ENCODE results near the gene NUDCD2.
A peak's percentile ranks its signal among the peaks of the same experiment; 100 is the strongest.

NUDCD2 gene

GRCh38 chr5:163459819-163460561, at the start of gene NUDCD2:
TSS of gene NUDCD2 (minus strand) at chr5:163460102. CDS start at chr5:163460050, 52 bp downstream.
- peak; percentile 85 to 100 (median 97) for DNase-seq

DNA sequence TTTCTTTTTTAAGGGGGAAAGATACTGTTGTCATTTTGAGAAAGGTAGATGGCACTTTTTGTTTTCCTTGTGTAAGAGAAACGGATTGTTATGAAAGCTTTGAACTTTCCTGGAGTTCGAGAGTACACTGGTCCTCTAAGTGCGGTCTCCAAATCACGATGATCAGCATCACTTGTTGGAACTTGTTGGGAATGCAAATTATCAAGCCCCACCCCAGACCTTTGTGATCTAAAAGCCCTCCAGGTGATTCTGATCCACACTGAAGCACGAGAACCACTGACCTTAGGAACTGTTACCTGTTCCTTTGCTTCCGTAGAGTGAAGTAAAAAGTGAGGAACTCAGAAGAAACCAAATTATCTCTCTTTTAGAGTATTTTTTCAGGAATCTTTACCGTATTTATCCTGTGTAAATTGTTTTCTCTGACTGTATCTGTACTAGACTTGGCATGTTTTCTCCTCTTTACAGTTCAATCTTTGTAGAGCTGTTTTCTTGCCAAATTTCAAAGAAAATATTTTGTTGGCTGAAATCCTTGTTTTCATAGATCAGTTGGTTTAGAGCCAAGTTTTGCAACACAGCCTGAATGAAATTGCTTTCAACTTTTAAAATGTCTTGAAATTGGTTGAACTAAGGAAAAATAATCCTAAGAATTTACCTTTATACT, 49.5 kb upstream of the NUDCD2 start:
- DNase-seq = peak in 1 of 58 donors; percentile 4

GRCh38 chr5:163508753-163509152, 48.9 kb upstream of the NUDCD2 start:
- DNase-seq = no peak

GRCh38 chr5:163506726-163507125, 46.8 kb upstream of the NUDCD2 start:
- DNase-seq = no peak

DNA sequence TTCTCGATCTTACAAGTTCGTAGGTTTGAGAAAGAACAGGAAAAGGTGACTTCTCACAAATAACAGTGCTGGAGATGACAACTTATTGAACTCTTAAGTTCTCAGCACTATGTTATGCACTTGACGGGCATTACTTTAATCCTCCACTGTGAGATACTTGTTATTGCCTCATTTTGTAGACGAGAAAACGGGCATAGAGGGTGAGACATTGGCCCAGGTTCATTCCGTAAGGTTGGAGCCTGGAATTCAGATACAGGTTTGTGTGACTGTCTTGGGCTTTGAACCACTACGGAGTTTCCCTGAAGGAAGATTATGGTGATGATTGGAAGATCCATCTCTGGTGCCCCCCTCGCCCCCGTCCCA, 46.2 kb upstream of the NUDCD2 start:
- peak in 2 of 58 donors; percentile 8 to 12 for DNase-seq

DNA sequence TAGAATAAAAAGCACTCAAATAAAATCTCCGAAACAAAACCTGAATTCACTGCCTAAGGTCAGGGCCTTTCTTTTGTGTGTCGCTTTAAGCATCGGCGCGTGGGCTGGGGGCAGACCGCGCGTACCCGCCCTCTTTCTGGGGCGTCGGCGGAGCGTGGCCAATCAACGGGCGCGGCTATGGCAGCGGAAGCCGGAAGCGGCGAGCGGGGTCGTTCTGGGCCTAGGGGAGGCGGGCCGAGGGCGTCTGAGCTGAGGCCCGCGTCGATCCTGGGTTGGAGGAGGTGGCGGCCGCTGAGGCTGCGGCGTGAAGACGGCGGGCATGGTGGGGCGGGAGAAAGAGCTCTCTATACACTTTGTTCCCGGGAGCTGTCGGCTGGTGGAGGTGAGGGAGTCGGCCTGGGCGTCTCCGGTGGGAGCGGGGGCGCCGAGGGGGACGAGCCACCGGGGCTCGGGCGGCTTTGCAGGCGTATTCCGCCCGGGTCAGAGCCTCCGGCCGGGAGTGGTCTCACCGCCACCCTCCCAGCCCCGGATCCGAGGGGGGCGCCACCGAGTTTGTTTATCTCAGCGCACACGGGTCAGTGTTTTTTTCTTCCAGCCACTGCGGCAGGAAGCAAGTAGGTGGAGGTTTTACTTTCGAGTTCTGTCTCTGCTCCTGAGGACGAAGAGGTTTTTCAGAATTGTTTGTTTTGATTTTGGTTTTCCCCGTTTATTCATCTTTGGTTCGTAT, 45.6 kb upstream of the NUDCD2 start, which contains the start of gene MAT2B:
TSS of gene MAT2B (plus strand) at position 252 of the 727 bp plus-strand sequence. CDS start at position 320, 68 bp downstream.
- DNase-seq = peak; percentile 71 to 97 (median 93)

- no peak for DNase-seq
Measured at GRCh38 chr5:163505049-163505367, 45.1 kb upstream of the NUDCD2 start.

- DNase-seq = peak in 45 of 58 donors; percentile 2 to 73 (median 33)
Measured at GRCh38 chr5:163504079-163504931, 44.4 kb upstream of the NUDCD2 start.

GRCh38 chr5:163503106-163504078, 43.5 kb upstream of the NUDCD2 start:
- peak in 39 of 58 donors; percentile 3 to 57 (median 21) for DNase-seq

DNA sequence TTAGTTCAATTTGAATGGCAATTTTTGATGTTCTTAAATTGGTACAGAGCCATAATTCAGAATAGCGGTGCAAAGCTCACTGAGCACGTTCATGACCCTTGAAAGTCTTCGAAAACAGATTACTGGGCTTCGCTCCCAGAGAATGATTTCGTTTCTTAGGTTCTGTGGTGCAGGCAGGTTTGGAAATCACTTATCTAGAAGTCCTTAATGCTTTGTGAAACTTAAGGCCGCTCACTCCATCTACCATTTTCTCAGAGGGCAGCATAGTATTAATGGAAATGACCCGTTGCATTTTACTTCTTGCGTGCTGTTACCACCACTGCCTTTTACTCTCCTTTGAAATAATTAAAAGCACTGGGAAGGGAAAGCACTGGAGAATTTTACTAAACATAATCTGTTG, 42.6 kb upstream of the NUDCD2 start:
- no peak for DNase-seq

DNA sequence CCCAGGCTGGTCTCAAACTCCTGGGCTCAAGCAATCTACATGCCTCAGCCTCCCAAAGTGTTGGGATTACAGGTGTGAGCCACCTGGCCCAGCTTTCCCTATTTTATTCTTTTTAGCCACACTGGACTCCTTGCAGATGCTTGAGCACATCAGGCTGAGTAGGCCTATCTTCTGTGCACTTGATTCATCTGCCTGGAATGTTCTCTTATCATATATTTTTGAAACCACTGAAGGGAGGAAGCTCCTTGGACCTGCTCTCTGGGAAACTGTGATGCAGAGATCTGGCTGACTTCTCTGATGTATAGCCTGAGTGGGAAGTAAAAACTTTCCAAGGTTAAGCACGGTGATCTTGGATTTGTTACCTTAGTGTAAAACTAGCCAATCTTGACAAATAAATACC, 39.0 kb upstream of the NUDCD2 start:
- no peak for DNase-seq

DNA sequence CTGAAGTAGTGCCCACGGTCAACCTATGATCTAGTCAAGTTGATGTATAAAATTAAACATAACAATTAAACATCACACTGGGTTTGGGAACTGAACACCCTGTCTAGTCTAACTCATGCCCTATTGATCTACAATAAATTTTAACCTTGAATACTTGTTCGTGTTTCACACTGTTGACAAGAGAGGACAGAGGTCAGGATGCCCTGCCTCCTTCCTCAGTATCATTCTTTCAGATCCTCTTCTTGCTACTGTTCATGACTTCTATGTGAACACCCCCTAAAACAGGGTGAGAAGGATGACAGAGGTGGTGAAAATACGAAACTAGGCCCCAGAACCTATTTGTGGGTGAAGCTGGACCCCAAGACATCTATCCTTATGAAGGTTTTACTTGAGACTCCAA, 37.4 kb upstream of the NUDCD2 start:
- DNase-seq = no peak

- no peak for DNase-seq
Measured at GRCh38 chr5:163496286-163496685, 36.4 kb upstream of the NUDCD2 start.

- no peak for DNase-seq
Measured at GRCh38 chr5:163489745-163490075, 29.8 kb upstream of the NUDCD2 start.

- no peak for DNase-seq
Measured at GRCh38 chr5:163489055-163489744, 29.3 kb upstream of the NUDCD2 start.

DNA sequence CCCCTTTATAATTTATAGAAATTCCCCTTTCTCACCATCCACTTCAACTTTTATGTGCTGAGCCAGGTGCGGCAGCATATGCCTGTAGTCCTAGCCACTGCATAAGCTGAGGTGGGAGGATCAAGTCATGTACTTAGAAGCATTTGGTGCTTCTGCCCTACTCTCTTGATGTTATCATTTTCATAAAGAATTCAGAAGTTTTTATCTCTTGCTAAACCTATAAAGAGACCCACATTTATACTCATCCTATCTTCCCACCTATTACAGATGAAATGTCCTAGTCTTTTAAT, 19.0 kb upstream of the NUDCD2 start:
- no peak for DNase-seq

GRCh38 chr5:163478126-163478981, 18.5 kb upstream of the NUDCD2 start:
- DNase-seq = no peak

DNA sequence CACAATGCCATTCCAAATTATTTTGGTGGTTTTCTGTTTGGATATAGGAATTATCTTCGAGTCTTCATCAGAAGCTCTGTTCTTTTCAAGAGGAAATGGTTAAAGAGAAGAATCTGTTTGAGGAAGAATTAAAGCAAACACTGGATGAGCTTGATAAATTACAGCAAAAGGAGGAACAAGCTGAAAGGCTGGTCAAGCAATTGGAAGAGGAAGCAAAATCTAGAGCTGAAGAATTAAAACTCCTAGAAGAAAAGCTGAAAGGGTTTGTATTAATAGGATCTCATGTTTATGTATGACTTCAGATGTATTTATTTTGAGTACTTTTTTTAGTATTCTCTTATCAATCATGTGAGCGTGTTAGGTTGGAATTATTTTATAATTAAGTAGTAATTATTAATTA, 15.5 kb upstream of the NUDCD2 start:
- no peak for DNase-seq

Data from anterior cingulate cortex (tissue), 58 donors.